PFSK-1 (cell line): ENCODE data around the gene RGS3.

Source experiments
- POLR2AphosphoS5 ChIP-seq: IDR thresholded peaks from 2 replicates; pipeline ENCODE4 v1.6.1; 2012; ENCODE audit warnings: low read depth, mild to moderate bottlenecking, control low read depth, low read length, moderate library complexity
- SIN3A ChIP-seq: IDR thresholded peaks from 2 replicates; pipeline ENCODE4 v1.6.1; 2012; ENCODE audit warnings: mild to moderate bottlenecking, low read length, moderate library complexity, borderline replicate concordance; ENCODE audit not compliant: insufficient read depth
- TF ChIP-seq, protein P1 (sequence below), 2 experiments: IDR thresholded peaks; 2 replicates each; pipeline versions ENCODE4 v1.6.1 to v1.8.0; 2011 to 2012; ENCODE audit warnings: low read depth in 2 of 2, low read length in 2 of 2, control low read depth in 1 of 2, inconsistent platforms in 1 of 2, mild to moderate bottlenecking in 1 of 2, moderate library complexity in 1 of 2; ENCODE audit not compliant: insufficient read depth in 1 of 2

DNA sequence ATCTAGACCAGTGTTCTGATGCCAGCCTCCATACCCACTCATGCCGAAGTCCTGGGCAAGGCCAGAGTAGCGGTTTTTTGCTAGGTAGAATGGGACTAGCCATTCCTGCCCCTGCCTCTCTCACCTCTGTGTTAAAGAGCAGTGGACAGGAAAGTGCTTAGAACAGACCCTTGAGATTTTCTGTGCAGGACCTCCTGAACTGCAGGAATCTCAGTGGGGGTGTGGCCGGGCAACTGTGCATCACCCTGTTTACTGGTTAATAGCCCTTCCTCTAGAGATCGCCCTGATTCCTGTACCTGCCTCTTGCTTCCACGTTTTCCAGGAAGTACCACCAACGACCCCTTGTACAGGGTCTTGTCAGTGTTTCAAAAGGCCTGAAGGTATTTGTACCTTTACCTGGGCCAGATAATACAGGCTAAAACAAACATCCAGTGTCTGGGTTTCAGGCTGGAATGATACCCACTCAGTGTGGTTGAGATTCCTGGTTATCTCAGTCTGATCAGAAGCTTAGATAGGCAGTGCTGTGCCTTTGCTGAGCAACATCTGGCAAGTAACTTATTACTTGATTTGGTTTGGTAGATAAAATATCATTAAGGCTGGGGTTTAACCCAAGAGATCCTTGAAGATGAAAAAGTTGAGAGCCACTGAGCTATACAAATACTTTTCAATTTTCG lies 65.9 kb downstream of the RGS3 start:
- TF ChIP-seq POLR2AphosphoS5 (no peak), SIN3A (no peak)
- TF ChIP-seq, protein P1, sequence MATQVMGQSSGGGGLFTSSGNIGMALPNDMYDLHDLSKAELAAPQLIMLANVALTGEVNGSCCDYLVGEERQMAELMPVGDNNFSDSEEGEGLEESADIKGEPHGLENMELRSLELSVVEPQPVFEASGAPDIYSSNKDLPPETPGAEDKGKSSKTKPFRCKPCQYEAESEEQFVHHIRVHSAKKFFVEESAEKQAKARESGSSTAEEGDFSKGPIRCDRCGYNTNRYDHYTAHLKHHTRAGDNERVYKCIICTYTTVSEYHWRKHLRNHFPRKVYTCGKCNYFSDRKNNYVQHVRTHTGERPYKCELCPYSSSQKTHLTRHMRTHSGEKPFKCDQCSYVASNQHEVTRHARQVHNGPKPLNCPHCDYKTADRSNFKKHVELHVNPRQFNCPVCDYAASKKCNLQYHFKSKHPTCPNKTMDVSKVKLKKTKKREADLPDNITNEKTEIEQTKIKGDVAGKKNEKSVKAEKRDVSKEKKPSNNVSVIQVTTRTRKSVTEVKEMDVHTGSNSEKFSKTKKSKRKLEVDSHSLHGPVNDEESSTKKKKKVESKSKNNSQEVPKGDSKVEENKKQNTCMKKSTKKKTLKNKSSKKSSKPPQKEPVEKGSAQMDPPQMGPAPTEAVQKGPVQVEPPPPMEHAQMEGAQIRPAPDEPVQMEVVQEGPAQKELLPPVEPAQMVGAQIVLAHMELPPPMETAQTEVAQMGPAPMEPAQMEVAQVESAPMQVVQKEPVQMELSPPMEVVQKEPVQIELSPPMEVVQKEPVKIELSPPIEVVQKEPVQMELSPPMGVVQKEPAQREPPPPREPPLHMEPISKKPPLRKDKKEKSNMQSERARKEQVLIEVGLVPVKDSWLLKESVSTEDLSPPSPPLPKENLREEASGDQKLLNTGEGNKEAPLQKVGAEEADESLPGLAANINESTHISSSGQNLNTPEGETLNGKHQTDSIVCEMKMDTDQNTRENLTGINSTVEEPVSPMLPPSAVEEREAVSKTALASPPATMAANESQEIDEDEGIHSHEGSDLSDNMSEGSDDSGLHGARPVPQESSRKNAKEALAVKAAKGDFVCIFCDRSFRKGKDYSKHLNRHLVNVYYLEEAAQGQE (IDR thresholded peaks at IDR 0.05; ENCODE audit: insufficient read depth in 1 of 2, low read depth in 2 of 2, low read length in 2 of 2): no peak
